T-helper 1 cell treated with Interleukin-12 subunit alpha and Interleukin-12 subunit beta and Interleukin-4 antibody, amounts not matched to agents 30 μg/mL and 1 μg/mL, for 36 hours (primary cell): Measurements from ENCODE around the gene YAE1.

Experiments used
- H3K27ac Mint-ChIP-seq: one replicate; pipeline ENCODE4 v1.8.0; 2021; ENCODE audit warnings: mild to moderate bottlenecking, mixed read lengths
- H3K27me3 Mint-ChIP-seq: one replicate; pipeline ENCODE4 v1.8.0; 2021; ENCODE audit warnings: low read depth, mixed read lengths
- H3K36me3 Mint-ChIP-seq: one replicate; pipeline ENCODE4 v1.8.0; 2021; ENCODE audit warnings: low read depth, mixed read lengths
- H3K4me1 Mint-ChIP-seq: one replicate; pipeline ENCODE4 v1.8.0; 2021; ENCODE audit warnings: low read depth, mixed read lengths
- H3K4me3 Mint-ChIP-seq: one replicate; pipeline ENCODE4 v1.8.0; 2021; ENCODE audit warnings: mild to moderate bottlenecking, moderate library complexity, mixed read lengths
- H3K9me3 Mint-ChIP-seq: one replicate; pipeline ENCODE4 v1.8.0; 2021; ENCODE audit warnings: mixed read lengths

The YAE1 gene

GRCh38 chr7:39566023-39566921, at the start of gene YAE1:
YAE1 (plus strand) TSS chr7:39566404; CDS start chr7:39566419, 15 bp downstream.
- H3K4me1 Mint-ChIP-seq = peaks cover 18% of the 10 kb centered on the region
- peak within 1 kb of the TSS; percentile 93 for H3K27ac Mint-ChIP-seq
- H3K9me3 Mint-ChIP-seq = no peaks in the 10 kb centered on the region
- H3K36me3 Mint-ChIP-seq = peaks cover 22% of the 10 kb centered on the region
- H3K27me3 Mint-ChIP-seq = peaks cover 8% of the 10 kb centered on the region
- H3K4me3 Mint-ChIP-seq = peak within 1 kb of the TSS; percentile 99

- H3K4me1 Mint-ChIP-seq = peaks cover 2% of the 10 kb centered on the region
- H3K27ac Mint-ChIP-seq = no peak overlapping the region
- H3K9me3 Mint-ChIP-seq = no peaks in the 10 kb centered on the region
- no peak overlapping the region for H3K4me3 Mint-ChIP-seq
- H3K36me3 Mint-ChIP-seq = no peaks in the 10 kb centered on the region
- H3K27me3 Mint-ChIP-seq = peaks cover 17% of the 10 kb centered on the region
Measured at GRCh38 chr7:39516498-39516897, 49.7 kb upstream of the YAE1 start.

- Mint-ChIP-seq H3K9me3 (no peaks in the 10 kb centered on the region), H3K4me1 (peaks cover 2% of the 10 kb centered on the region), H3K27me3 (peaks cover 23% of the 10 kb centered on the region), H3K4me3 (no peak overlapping the region), H3K27ac (no peak overlapping the region), H3K36me3 (no peaks in the 10 kb centered on the region)
Measured at GRCh38 chr7:39517240-39517639, 49.0 kb upstream of the YAE1 start.

GRCh38 chr7:39525926-39526325, 40.3 kb upstream of the YAE1 start:
- peaks cover 17% of the 10 kb centered on the region for H3K27me3 Mint-ChIP-seq

GRCh38 chr7:39526666-39527065, 39.5 kb upstream of the YAE1 start:
- H3K27me3 Mint-ChIP-seq = peaks cover 17% of the 10 kb centered on the region
- no peaks in the 10 kb centered on the region for H3K36me3 Mint-ChIP-seq
- H3K27ac Mint-ChIP-seq = no peak overlapping the region
- H3K4me3 Mint-ChIP-seq = no peak overlapping the region
- no peaks in the 10 kb centered on the region for H3K4me1 Mint-ChIP-seq
- no peaks in the 10 kb centered on the region for H3K9me3 Mint-ChIP-seq

More at GRCh38 chr7:39525926-39526325, 40.3 kb upstream of the YAE1 start:
- Mint-ChIP-seq H3K4me3 (no peak overlapping the region), H3K27ac (no peak overlapping the region), H3K4me1 (no peaks in the 10 kb centered on the region), H3K9me3 (no peaks in the 10 kb centered on the region), H3K36me3 (no peaks in the 10 kb centered on the region)

- H3K27ac Mint-ChIP-seq = no peak overlapping the region
- H3K9me3 Mint-ChIP-seq = no peaks in the 10 kb centered on the region
- H3K4me3 Mint-ChIP-seq = no peak overlapping the region
- H3K27me3 Mint-ChIP-seq = peaks cover 14% of the 10 kb centered on the region
- H3K4me1 Mint-ChIP-seq = no peaks in the 10 kb centered on the region
- H3K36me3 Mint-ChIP-seq = no peaks in the 10 kb centered on the region
Measured at GRCh38 chr7:39527296-39527695, 38.9 kb upstream of the YAE1 start.

GRCh38 chr7:39527951-39528350, 38.3 kb upstream of the YAE1 start:
- no peaks in the 10 kb centered on the region for H3K4me1 Mint-ChIP-seq
- peaks cover 16% of the 10 kb centered on the region for H3K27me3 Mint-ChIP-seq
- H3K9me3 Mint-ChIP-seq = no peaks in the 10 kb centered on the region
- no peak overlapping the region for H3K27ac Mint-ChIP-seq
- H3K4me3 Mint-ChIP-seq = no peak overlapping the region
- H3K36me3 Mint-ChIP-seq = no peaks in the 10 kb centered on the region

- no peak overlapping the region for H3K4me3 Mint-ChIP-seq
- no peaks in the 10 kb centered on the region for H3K9me3 Mint-ChIP-seq
- H3K27me3 Mint-ChIP-seq = peaks cover 16% of the 10 kb centered on the region
- H3K27ac Mint-ChIP-seq = no peak overlapping the region
- no peaks in the 10 kb centered on the region for H3K4me1 Mint-ChIP-seq
- H3K36me3 Mint-ChIP-seq = no peaks in the 10 kb centered on the region
Measured at GRCh38 chr7:39528849-39529248, 37.4 kb upstream of the YAE1 start.

- no peaks in the 10 kb centered on the region for H3K4me1 Mint-ChIP-seq
- H3K36me3 Mint-ChIP-seq = no peaks in the 10 kb centered on the region
- H3K27ac Mint-ChIP-seq = no peak overlapping the region
- H3K4me3 Mint-ChIP-seq = no peak overlapping the region
- peaks cover 16% of the 10 kb centered on the region for H3K27me3 Mint-ChIP-seq
- no peaks in the 10 kb centered on the region for H3K9me3 Mint-ChIP-seq
Measured at GRCh38 chr7:39529582-39529981, 36.6 kb upstream of the YAE1 start.

- Mint-ChIP-seq H3K9me3 (no peaks in the 10 kb centered on the region), H3K4me1 (no peaks in the 10 kb centered on the region), H3K27ac (no peak overlapping the region), H3K4me3 (no peak overlapping the region), H3K36me3 (no peaks in the 10 kb centered on the region), H3K27me3 (peaks cover 11% of the 10 kb centered on the region)
Measured at GRCh38 chr7:39530971-39531370, 35.2 kb upstream of the YAE1 start.

- Mint-ChIP-seq H3K4me1 (no peaks in the 10 kb centered on the region), H3K27me3 (peaks cover 9% of the 10 kb centered on the region), H3K36me3 (no peaks in the 10 kb centered on the region)
Measured at GRCh38 chr7:39531818-39532217, 34.4 kb upstream of the YAE1 start.

GRCh38 chr7:39532832-39533231, 33.4 kb upstream of the YAE1 start:
- H3K27ac Mint-ChIP-seq = no peak overlapping the region
- H3K36me3 Mint-ChIP-seq = no peaks in the 10 kb centered on the region
- no peak overlapping the region for H3K4me3 Mint-ChIP-seq
- H3K27me3 Mint-ChIP-seq = peaks cover 5% of the 10 kb centered on the region
- no peaks in the 10 kb centered on the region for H3K4me1 Mint-ChIP-seq
- no peaks in the 10 kb centered on the region for H3K9me3 Mint-ChIP-seq

More at GRCh38 chr7:39531818-39532217, 34.4 kb upstream of the YAE1 start:
- H3K9me3 Mint-ChIP-seq = no peaks in the 10 kb centered on the region
- no peak overlapping the region for H3K4me3 Mint-ChIP-seq
- H3K27ac Mint-ChIP-seq = no peak overlapping the region

GRCh38 chr7:39534599-39534998, 31.6 kb upstream of the YAE1 start:
- Mint-ChIP-seq H3K36me3 (no peaks in the 10 kb centered on the region), H3K27me3 (peaks cover 5% of the 10 kb centered on the region), H3K4me3 (no peak overlapping the region), H3K9me3 (no peaks in the 10 kb centered on the region), H3K4me1 (no peaks in the 10 kb centered on the region), H3K27ac (no peak overlapping the region)

- Mint-ChIP-seq H3K36me3 (no peaks in the 10 kb centered on the region), H3K9me3 (no peaks in the 10 kb centered on the region), H3K27me3 (peaks cover 5% of the 10 kb centered on the region), H3K4me1 (no peaks in the 10 kb centered on the region), H3K27ac (no peak overlapping the region), H3K4me3 (no peak overlapping the region)
Measured at GRCh38 chr7:39535064-39535463, 31.1 kb upstream of the YAE1 start.

GRCh38 chr7:39535720-39536119, 30.5 kb upstream of the YAE1 start:
- Mint-ChIP-seq H3K27ac (no peak overlapping the region), H3K4me1 (no peaks in the 10 kb centered on the region), H3K9me3 (no peaks in the 10 kb centered on the region), H3K27me3 (peaks cover 5% of the 10 kb centered on the region), H3K4me3 (no peak overlapping the region), H3K36me3 (no peaks in the 10 kb centered on the region)
